ENCODE results near the gene RABEP1. TPM values are rescaled to one million over a fixed set of nuclear protein-coding genes. Genes with fewer than 3 reads are reported as not detected.

Gene RABEP1
- total RNA-seq, 2 donors from 2014 or later, result 32.2 to 32.8 TPM

DNA sequence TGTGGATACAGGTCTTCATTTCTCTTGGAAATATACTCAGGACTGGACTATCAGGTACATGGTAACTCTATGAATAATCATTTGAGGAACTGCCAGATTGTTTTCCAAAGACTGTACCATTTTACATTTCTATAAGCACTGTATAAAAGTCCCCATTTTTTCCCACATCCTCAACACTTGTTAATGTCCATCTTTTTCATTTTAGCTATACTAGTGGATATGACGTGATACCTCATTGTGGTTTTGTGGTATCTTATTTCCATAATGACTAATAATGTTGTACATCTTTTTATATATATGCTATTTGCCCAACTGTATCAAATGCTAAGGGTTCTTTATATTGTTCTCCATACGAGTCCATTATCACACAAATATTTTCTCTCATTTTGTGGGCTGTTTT is 114.5 kb downstream of the RABEP1 start:
- no peak for DNase-seq
- Histone ChIP-seq H3K4me1 (ENCODE audit: control insufficient read depth, insufficient read depth, low read length) (no peaks in the 10 kb centered on the region), H3K36me3 (ENCODE audit: control insufficient read depth, insufficient read depth, low read length) (peaks cover 79% of the 10 kb centered on the region), H3K4me3 (ENCODE audit: low read length) (no peak overlapping the region), H3K9ac (ENCODE audit: extremely low read depth, low read length, poor library complexity, severe bottlenecking) (no peak overlapping the region), H3K27me3 (ENCODE audit: control insufficient read depth, insufficient read depth, low read length, poor library complexity, severe bottlenecking) (no peaks in the 10 kb centered on the region), H3K9me3 (ENCODE audit: control insufficient read depth, low read length) (no peaks in the 10 kb centered on the region), H3K27ac (ENCODE audit: low read depth, low read length) (no peak overlapping the region)
- no peaks in the 10 kb centered on the region for H3K9me3 Mint-ChIP-seq
- TF ChIP-seq, protein P1, sequence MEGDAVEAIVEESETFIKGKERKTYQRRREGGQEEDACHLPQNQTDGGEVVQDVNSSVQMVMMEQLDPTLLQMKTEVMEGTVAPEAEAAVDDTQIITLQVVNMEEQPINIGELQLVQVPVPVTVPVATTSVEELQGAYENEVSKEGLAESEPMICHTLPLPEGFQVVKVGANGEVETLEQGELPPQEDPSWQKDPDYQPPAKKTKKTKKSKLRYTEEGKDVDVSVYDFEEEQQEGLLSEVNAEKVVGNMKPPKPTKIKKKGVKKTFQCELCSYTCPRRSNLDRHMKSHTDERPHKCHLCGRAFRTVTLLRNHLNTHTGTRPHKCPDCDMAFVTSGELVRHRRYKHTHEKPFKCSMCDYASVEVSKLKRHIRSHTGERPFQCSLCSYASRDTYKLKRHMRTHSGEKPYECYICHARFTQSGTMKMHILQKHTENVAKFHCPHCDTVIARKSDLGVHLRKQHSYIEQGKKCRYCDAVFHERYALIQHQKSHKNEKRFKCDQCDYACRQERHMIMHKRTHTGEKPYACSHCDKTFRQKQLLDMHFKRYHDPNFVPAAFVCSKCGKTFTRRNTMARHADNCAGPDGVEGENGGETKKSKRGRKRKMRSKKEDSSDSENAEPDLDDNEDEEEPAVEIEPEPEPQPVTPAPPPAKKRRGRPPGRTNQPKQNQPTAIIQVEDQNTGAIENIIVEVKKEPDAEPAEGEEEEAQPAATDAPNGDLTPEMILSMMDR (conservative IDR thresholded peaks at IDR 0.05), result no peak
- no peak overlapping the region for H3K27ac Mint-ChIP-seq
- no peaks in the 10 kb centered on the region for H3K27me3 Mint-ChIP-seq (ENCODE audit: insufficient read depth)
- H3K4me3 Mint-ChIP-seq, result no peak overlapping the region
- WGBS, 2 experiments (ENCODE audit: insufficient coverage in 1 of 2, insufficient read length in 1 of 2), result no CpG with 5 or more reads among the region's 2 CpGs
- peaks cover 76% of the 10 kb centered on the region for H3K36me3 Mint-ChIP-seq (ENCODE audit: low read depth)
- no peaks in the 10 kb centered on the region for H3K4me1 Mint-ChIP-seq

GRCh38 chr17:5399767-5400166 is 117.7 kb downstream of the RABEP1 start:
- H3K27me3 Mint-ChIP-seq (ENCODE audit: insufficient read depth), result no peaks in the 10 kb centered on the region
- H3K36me3 ChIP-seq (ENCODE audit: control insufficient read depth, insufficient read depth, low read length), result peaks cover 77% of the 10 kb centered on the region
- 82 to 100% methylated on average over 2 to 6 of the region's 6 CpGs for WGBS, 2 experiments (ENCODE audit: insufficient coverage in 1 of 2, insufficient read length in 1 of 2)

DNA sequence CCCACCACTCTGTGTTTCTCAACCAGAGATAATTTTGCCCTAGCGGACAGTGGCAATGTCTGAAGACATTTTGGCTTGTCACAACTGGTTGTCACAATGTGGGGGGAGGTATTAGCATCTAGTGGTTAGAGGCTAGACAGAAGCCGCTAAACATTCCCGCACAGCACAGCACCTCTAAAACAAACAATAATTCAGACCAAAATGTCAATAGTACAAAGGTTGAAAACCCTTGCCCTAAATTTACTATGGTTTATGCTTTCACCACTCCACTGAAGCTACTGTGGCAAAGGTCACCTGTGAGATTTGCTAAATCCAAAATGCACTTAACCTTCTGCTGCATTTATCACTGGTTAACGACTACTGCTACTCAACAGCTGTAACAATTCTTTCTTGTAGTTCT is 123.3 kb downstream of the RABEP1 start:
- H3K9me3 ChIP-seq (ENCODE audit: control insufficient read depth, low read length), result no peaks in the 10 kb centered on the region
- TF ChIP-seq, protein P1 (conservative IDR thresholded peaks at IDR 0.05), result no peak
- H3K9me3 Mint-ChIP-seq, result no peaks in the 10 kb centered on the region
- 96 to 100% methylated on average over 2 to 4 of the region's 4 CpGs for WGBS, 2 experiments (ENCODE audit: insufficient coverage in 1 of 2, insufficient read length in 1 of 2)
- H3K4me3 Mint-ChIP-seq, result no peak overlapping the region
- H3K36me3 ChIP-seq (ENCODE audit: control insufficient read depth, insufficient read depth, low read length), result peaks cover 87% of the 10 kb centered on the region
- H3K36me3 Mint-ChIP-seq (ENCODE audit: low read depth), result peaks cover 23% of the 10 kb centered on the region
- H3K27me3 ChIP-seq (ENCODE audit: control insufficient read depth, insufficient read depth, low read length, poor library complexity, severe bottlenecking), result no peaks in the 10 kb centered on the region
- no peak overlapping the region for H3K4me3 ChIP-seq (ENCODE audit: low read length)
- no peak overlapping the region for H3K27ac ChIP-seq (ENCODE audit: low read depth, low read length)
- no peaks in the 10 kb centered on the region for H3K27me3 Mint-ChIP-seq (ENCODE audit: insufficient read depth)
- no peaks in the 10 kb centered on the region for H3K4me1 ChIP-seq (ENCODE audit: control insufficient read depth, insufficient read depth, low read length)
- H3K4me1 Mint-ChIP-seq, result no peaks in the 10 kb centered on the region
- DNase-seq, result no peak
- H3K9ac ChIP-seq (ENCODE audit: extremely low read depth, low read length, poor library complexity, severe bottlenecking), result no peak overlapping the region
- no peak overlapping the region for H3K27ac Mint-ChIP-seq

More at GRCh38 chr17:5399767-5400166, 117.7 kb downstream of the RABEP1 start:
- DNase-seq, result no peak
- no peak overlapping the region for H3K9ac ChIP-seq (ENCODE audit: extremely low read depth, low read length, poor library complexity, severe bottlenecking)
- H3K27ac Mint-ChIP-seq, result no peak overlapping the region
- no peaks in the 10 kb centered on the region for H3K4me1 Mint-ChIP-seq
- no peak overlapping the region for H3K4me3 ChIP-seq (ENCODE audit: low read length)
- H3K9me3 ChIP-seq (ENCODE audit: control insufficient read depth, low read length), result no peaks in the 10 kb centered on the region
- H3K4me1 ChIP-seq (ENCODE audit: control insufficient read depth, insufficient read depth, low read length), result no peaks in the 10 kb centered on the region
- H3K36me3 Mint-ChIP-seq (ENCODE audit: low read depth), result peaks cover 60% of the 10 kb centered on the region
- no peaks in the 10 kb centered on the region for H3K9me3 Mint-ChIP-seq
- no peak overlapping the region for H3K4me3 Mint-ChIP-seq
- H3K27me3 ChIP-seq (ENCODE audit: control insufficient read depth, insufficient read depth, low read length, poor library complexity, severe bottlenecking), result no peaks in the 10 kb centered on the region
- H3K27ac ChIP-seq (ENCODE audit: low read depth, low read length), result no peak overlapping the region
- TF ChIP-seq, protein P1 (conservative IDR thresholded peaks at IDR 0.05), result no peak
